Measurements from ENCODE around the gene ARHGAP6.

GRCh38 chrX:11266573-11267003 is 399.1 kb downstream of the ARHGAP6 start:
- TF ChIP-seq POLR2AphosphoS5 (IDR thresholded peaks at IDR 0.05; ENCODE audit: low read depth) (no peak), REST (IDR thresholded peaks at IDR 0.05; ENCODE audit: insufficient replicate concordance, low read depth) (no peak), GABPA (IDR thresholded peaks at IDR 0.05; ENCODE audit: low read depth) (no peak)
- TF ChIP-seq, protein P1, sequence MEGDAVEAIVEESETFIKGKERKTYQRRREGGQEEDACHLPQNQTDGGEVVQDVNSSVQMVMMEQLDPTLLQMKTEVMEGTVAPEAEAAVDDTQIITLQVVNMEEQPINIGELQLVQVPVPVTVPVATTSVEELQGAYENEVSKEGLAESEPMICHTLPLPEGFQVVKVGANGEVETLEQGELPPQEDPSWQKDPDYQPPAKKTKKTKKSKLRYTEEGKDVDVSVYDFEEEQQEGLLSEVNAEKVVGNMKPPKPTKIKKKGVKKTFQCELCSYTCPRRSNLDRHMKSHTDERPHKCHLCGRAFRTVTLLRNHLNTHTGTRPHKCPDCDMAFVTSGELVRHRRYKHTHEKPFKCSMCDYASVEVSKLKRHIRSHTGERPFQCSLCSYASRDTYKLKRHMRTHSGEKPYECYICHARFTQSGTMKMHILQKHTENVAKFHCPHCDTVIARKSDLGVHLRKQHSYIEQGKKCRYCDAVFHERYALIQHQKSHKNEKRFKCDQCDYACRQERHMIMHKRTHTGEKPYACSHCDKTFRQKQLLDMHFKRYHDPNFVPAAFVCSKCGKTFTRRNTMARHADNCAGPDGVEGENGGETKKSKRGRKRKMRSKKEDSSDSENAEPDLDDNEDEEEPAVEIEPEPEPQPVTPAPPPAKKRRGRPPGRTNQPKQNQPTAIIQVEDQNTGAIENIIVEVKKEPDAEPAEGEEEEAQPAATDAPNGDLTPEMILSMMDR (IDR thresholded peaks at IDR 0.05; ENCODE audit: insufficient read depth, low read length) = no peak

Data from HL-60 (cell line).